NCI-H1694 treated with DMSO at 0.1 percent for 48 hours (cell line): Measurements from ENCODE around the gene HMCN2.

Experiments
- DNase-seq: peaks from one replicate; lab custom pipeline; 2025; lab: John Stamatoyannopoulos, UW

HMCN2 gene

GRCh38 chr9:130471411-130472183 lies 206.0 kb downstream of the HMCN2 start:
- no peak for DNase-seq

DNA sequence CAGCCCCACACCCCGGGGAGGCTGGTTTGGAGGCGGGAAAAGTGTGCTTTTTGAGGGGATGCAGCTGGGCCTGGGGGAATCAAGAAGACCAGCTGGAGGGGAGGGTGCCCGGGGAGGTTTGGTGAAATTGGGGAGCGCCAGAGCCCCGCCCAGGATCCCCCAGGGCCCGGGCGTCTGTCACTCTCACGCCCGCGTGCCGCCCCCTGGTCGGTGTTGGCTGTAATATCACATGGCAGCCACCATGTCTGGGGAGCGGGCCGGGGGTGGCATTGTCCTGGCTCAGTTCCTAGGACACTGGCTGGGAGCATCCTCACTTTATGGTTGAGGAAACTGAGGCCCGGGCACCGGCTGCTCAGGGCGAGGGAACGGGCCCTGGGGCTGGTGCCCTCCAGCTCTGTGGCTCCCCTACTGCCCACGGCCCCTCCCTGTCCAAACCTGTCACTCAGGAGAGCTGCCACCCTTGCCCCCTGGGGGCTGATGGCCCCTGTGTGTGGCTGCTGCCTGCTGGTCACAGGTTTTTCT lies 206.7 kb downstream of the HMCN2 start:
- no peak for DNase-seq

DNA sequence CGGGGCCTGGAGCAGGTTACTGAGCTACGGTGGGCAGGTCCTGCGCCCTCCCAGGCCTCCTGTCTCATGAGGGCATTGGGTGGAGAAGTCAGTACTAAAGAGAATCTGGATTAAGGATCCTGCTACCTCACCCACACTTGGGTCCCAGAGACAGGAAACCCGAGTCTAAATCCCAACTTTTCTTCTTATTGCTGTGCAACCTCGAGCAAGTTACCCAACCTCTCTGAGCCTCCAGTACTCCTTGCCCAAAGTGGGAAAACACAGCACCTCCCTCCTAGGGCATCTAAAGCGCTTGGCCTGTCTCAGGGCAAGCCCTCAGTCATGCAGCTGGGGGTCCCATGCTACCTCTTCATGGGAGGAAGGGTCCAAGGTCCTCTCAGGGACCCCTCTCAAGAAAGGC lies 207.4 kb downstream of the HMCN2 start:
- DNase-seq: no peak

DNA sequence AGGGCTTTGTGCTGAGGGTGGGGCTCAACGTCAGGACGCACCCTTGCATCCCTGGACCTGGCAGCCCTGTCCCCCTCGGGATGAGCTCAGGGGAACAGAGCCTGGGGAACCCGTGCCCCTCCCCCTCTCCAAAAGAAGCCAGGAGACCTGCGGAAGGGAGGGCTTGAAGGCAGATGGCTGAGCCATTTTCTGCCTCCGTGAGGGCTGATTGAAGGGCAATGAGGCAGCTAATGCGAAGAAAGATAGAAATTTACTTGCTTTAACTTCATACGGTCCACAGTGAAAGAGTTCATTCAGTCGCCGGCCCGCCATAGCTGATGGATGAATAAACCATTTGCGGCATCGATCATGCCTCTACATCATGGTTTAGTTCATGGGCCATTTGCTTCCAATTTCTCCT lies 208.0 kb downstream of the HMCN2 start:
- DNase-seq: no peak

DNA sequence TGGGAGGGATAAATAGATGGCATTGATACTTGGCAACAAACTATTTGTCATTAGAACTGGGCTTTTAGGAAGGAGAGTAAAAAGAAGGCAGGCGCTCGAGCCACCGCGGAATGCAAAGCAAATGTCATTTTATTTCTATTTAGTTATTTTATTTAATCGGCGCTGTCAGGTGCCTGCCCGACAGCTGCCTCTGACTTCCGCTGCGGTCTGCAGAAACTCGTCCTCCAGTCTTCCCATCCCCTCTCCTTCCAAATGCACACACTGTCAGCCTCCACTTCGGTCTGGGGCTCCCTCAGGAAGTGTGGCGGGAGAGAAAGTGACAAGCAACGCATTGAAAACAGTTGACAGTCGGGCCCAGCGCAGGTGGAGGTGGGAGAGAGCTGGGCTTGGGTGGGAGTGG lies 208.5 kb downstream of the HMCN2 start:
- no peak for DNase-seq

DNA sequence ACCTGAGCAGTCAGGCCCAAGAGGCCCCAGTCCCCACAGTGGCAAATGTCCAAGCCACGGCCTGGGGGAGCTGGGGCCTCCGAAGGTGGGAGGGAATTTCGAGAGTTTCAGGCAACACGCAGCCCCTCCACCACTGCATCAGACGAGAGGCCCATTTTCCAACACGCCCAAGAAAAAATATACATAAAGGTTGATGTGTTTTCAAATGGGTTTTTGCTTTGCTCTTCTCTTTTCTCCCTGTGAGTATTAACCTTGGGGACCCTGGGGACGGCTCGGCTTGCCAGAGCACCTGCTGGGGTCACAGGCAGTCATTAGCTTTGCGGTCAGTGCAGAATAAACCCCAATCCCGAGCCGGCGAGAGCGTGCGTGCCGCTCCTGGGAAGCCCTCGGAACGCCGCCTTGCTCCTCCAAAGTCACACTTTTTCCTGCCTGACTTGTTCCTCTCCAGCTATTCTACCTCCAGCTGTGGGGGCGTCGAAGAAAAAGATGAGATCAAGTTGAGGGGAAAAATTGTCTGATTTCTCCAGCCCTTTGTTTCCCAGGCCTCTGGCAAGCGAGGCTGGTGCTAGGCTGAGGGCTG lies 210.7 kb downstream of the HMCN2 start:
- no peak for DNase-seq

GRCh38 chr9:130477564-130477963 lies 212.0 kb downstream of the HMCN2 start:
- no peak for DNase-seq

GRCh38 chr9:130478152-130478551 lies 212.6 kb downstream of the HMCN2 start:
- DNase-seq: no peak

GRCh38 chr9:130478736-130479575 lies 213.4 kb downstream of the HMCN2 start:
- peak; percentile 22 for DNase-seq

GRCh38 chr9:130479587-130479986 lies 214.0 kb downstream of the HMCN2 start:
- no peak for DNase-seq

- no peak for DNase-seq
These were observed 215.1 kb downstream of the HMCN2 start for GRCh38 chr9:130480673-130481072.

GRCh38 chr9:130482463-130482862 lies 216.9 kb downstream of the HMCN2 start:
- no peak for DNase-seq

DNA sequence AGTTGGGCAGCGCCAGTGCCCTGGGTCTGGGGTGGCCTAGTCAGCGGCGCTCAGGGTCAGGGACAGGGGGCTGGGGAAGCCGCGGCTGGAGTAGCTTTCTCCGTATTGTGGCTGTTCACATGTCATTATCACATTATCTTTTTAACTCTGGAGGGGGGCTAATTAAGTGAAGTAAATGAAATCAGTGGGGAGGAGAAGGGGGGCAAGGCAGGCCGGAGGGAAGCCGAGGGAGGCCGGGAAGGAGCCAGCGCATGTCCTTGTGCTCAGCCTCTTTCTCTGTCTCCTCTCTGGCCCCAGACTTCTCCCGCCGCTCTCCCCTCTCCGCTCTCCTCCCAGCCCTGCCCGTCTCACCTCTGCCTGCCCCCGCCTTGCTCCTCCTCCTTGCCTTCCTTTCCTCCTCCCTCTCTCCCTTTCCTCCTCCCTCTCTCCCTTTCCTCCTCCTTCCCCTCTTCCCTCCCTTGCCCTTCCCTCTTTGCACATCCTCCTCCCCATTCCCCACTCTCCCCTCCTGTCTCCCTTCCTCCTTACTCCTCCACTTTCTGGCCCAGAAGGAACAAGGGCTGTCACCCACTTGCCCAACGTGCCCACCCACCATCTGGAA lies 217.9 kb downstream of the HMCN2 start:
- no peak for DNase-seq
